Adrenal gland (tissue), 5 donors: Measurements from ENCODE around the gene CACNA1B.

Source experiments
- CTCF ChIP-seq, 6 experiments: fragments of 450-650 bp in 4 of 6; fragments of 200-600 bp in 2 of 6; sonication (generic) in 1 of 6; IDR thresholded peaks; 1 replicate in 5 of 6; 2 replicates in 1 of 6; pipeline versions ENCODE4 v1.5.1 to v1.8.0; 2016 to 2021; ENCODE audit warnings: antibody characterized with exemption in 6 of 6, mild to moderate bottlenecking in 2 of 6, moderate library complexity in 1 of 6
- POLR2A ChIP-seq, 2 donors: fragments of 450-650 bp; IDR thresholded peaks; one replicate each; pipeline ENCODE4 v1.6.1; 2017; ENCODE audit warnings: antibody characterized with exemption in 2 of 2, mild to moderate bottlenecking in 2 of 2, moderate library complexity in 1 of 2
- donor health status: DM: no; HTN: no; CAD: no.

GRCh38 chr9:138042640-138043039, 165.1 kb downstream of the CACNA1B start:
- TF ChIP-seq CTCF (IDR thresholded peaks at IDR 0.05) (no peak), POLR2A (IDR thresholded peaks at IDR 0.05) (no peak)
